IMR-90 (cell line): ENCODE results near the gene NUBPL. TPM values are rescaled to one million over a fixed set of nuclear protein-coding genes. Genes with fewer than 3 reads are reported as not detected.

Experiments
- ATAC-seq: fragments of 200-7000 bp; cut with Tn5 transposase; 2 replicates; pipeline ENCODE4 v1.9.1; 2020; ENCODE audit warnings: low read depth, mild to moderate bottlenecking, moderate library complexity
- BruUV-seq: library from RNA; stranded (reverse); fragments of 400-500 nt; replicated peaks from 2 replicates; lab custom pipeline; 2021; lab: Mats Ljungman, UMichigan
- CTCF ChIA-PET: fragments of 300-600 bp; formaldehyde crosslinking; extraction: SDS; loops from one replicate; lab custom pipeline; 2021; ENCODE audit warnings: antibody characterized with exemption; lab: Yijun Ruan, JAX
- POLR2A ChIA-PET: fragments of 300-600 bp; sonication (Branson Sonifier 250); formaldehyde crosslinking; loops from one replicate; lab custom pipeline; 2022; ENCODE audit warnings: antibody characterized with exemption; ENCODE audit not compliant: unreplicated experiment; lab: Charles Lee
- DNase-seq: peaks from one replicate; pipeline ENCODE4 v3.0.0; 2013
- H2AFZ ChIP-seq: replicated peaks from 2 replicates; pipeline ENCODE3; 2013; ENCODE audit warnings: low read length, mild to moderate bottlenecking; ENCODE audit not compliant: poor library complexity
- H2AK5ac ChIP-seq: 2 replicates; pipeline ENCODE4 v1.6.1; 2013; ENCODE audit warnings: low read depth, low read length, inconsistent platforms
- H2AK9ac ChIP-seq: replicated peaks from 2 replicates; pipeline ENCODE3; 2013; ENCODE audit warnings: mild to moderate bottlenecking, low read depth, low read length, moderate library complexity; ENCODE audit not compliant: poor library complexity
- H2BK120ac ChIP-seq: 2 replicates; pipeline ENCODE4 v1.6.1; 2013; ENCODE audit warnings: low read depth, low read length, inconsistent platforms
- H2BK15ac ChIP-seq: 3 replicates; pipeline ENCODE4 v1.6.1; 2013; ENCODE audit warnings: low read depth, low read length, inconsistent platforms
- H2BK20ac ChIP-seq: 2 replicates; pipeline ENCODE4 v1.6.1; 2013; ENCODE audit warnings: low read depth, mild to moderate bottlenecking, inconsistent platforms, low read length, moderate library complexity
- H2BK5ac ChIP-seq: 2 replicates; pipeline ENCODE4 v1.6.1; 2013; ENCODE audit warnings: mild to moderate bottlenecking, low read depth, low read length, inconsistent platforms; ENCODE audit not compliant: poor library complexity, severe bottlenecking
- H3K14ac ChIP-seq: replicated peaks from 2 replicates; pipeline ENCODE4 v1.6.1; 2013; ENCODE audit warnings: low read depth, low read length, inconsistent platforms
- H3K18ac ChIP-seq: 2 replicates; pipeline ENCODE4 v1.6.1; 2013; ENCODE audit warnings: low read depth, low read length, control low read depth
- H3K23ac ChIP-seq: 2 replicates; pipeline ENCODE4 v1.6.1; 2013; ENCODE audit warnings: low read depth, low read length, inconsistent platforms
- H3K27ac ChIP-seq: 2 replicates; pipeline ENCODE4 v1.5.1; 2013; ENCODE audit warnings: mild to moderate bottlenecking, control low read depth, low read length; ENCODE audit not compliant: insufficient read depth
- H3K27me3 ChIP-seq: 2 replicates; pipeline ENCODE4 v1.6.1; 2013; ENCODE audit warnings: low read length; ENCODE audit not compliant: control insufficient read depth, insufficient read depth
- H3K36me3 ChIP-seq: 2 replicates; pipeline ENCODE4 v1.6.1; 2013; ENCODE audit warnings: low read length, mixed read lengths; ENCODE audit not compliant: control insufficient read depth, insufficient read depth
- H3K4ac ChIP-seq: 2 replicates; pipeline ENCODE4 v1.6.1; 2013; ENCODE audit warnings: low read depth, low read length, inconsistent platforms
- H3K4me1 ChIP-seq: 2 replicates; pipeline ENCODE4 v1.6.1; 2013; ENCODE audit warnings: low read length, mixed read lengths; ENCODE audit not compliant: control insufficient read depth, insufficient read depth
- H3K4me2 ChIP-seq: 2 replicates; pipeline ENCODE4 v1.6.1; 2013; ENCODE audit warnings: low read depth, mild to moderate bottlenecking, control low read depth, low read length, moderate library complexity
- H3K4me3 ChIP-seq: 2 replicates; pipeline ENCODE4 v1.5.1; 2013; ENCODE audit warnings: low read depth, mild to moderate bottlenecking, control low read depth, low read length, moderate library complexity; ENCODE audit not compliant: insufficient read depth
- H3K56ac ChIP-seq: 2 replicates; pipeline ENCODE4 v1.6.1; 2013; ENCODE audit warnings: low read length, inconsistent platforms; ENCODE audit not compliant: insufficient read depth; ENCODE audit errors: extremely low read depth
- H3K79me1 ChIP-seq, 2 experiments: 2 replicates each; pipeline ENCODE4 v1.6.1; 2013; ENCODE audit warnings: low read length in 2 of 2, inconsistent platforms in 1 of 2, low read depth in 1 of 2
- H3K9ac ChIP-seq: 2 replicates; pipeline ENCODE4 v1.6.1; 2013; ENCODE audit warnings: low read depth, low read length, control low read depth
- H3K9me1 ChIP-seq: 2 replicates; pipeline ENCODE4 v1.6.1; 2013; ENCODE audit warnings: low read length, inconsistent platforms; ENCODE audit not compliant: insufficient read depth
- H3K9me3 ChIP-seq: 2 replicates; pipeline ENCODE4 v1.6.1; 2013; ENCODE audit warnings: low read length; ENCODE audit not compliant: control insufficient read depth, insufficient read depth
- H4K20me1 ChIP-seq: 2 replicates; pipeline ENCODE4 v1.6.1; 2013; ENCODE audit warnings: low read length, inconsistent platforms; ENCODE audit not compliant: insufficient read depth
- H4K5ac ChIP-seq: 2 replicates; pipeline ENCODE4 v1.6.1; 2013; ENCODE audit warnings: mild to moderate bottlenecking, low read depth, low read length, control low read depth
- H4K8ac ChIP-seq, 2 experiments: 2 replicates each; pipeline ENCODE4 v1.6.1; 2013; ENCODE audit warnings: low read depth in 2 of 2, low read length in 2 of 2, control low read depth in 1 of 2, inconsistent platforms in 1 of 2
- H4K91ac ChIP-seq: 2 replicates; pipeline ENCODE4 v1.6.1; 2013; ENCODE audit warnings: low read depth, low read length, inconsistent platforms; ENCODE audit not compliant: insufficient read depth
- CEBPB ChIP-seq: IDR thresholded peaks from 2 replicates; pipeline ENCODE4 v1.6.1; 2012; ENCODE audit warnings: low read depth, low read length, improper control_type of control experiment
- CHD1 ChIP-seq: IDR thresholded peaks from 2 replicates; pipeline ENCODE4 v1.6.1; 2012; ENCODE audit warnings: low read depth, low read length, improper control_type of control experiment
- FOS ChIP-seq: fragments of 150-350 bp; IDR thresholded peaks from 2 replicates; pipeline ENCODE4 v1.6.1; 2016; ENCODE audit warnings: low read depth, low read length
- MAFK ChIP-seq: IDR thresholded peaks from 2 replicates; pipeline ENCODE4 v1.6.1; 2012; ENCODE audit warnings: low read depth, low read length, improper control_type of control experiment
- MAZ ChIP-seq: IDR thresholded peaks from 2 replicates; pipeline ENCODE4 v1.6.1; 2012; ENCODE audit warnings: low read depth, mild to moderate bottlenecking, low read length, improper control_type of control experiment, moderate library complexity, borderline replicate concordance
- MXI1 ChIP-seq: IDR thresholded peaks from 2 replicates; pipeline ENCODE4 v1.6.1; 2012; ENCODE audit warnings: low read depth, mild to moderate bottlenecking, low read length, moderate library complexity, borderline replicate concordance
- RAD21 ChIP-seq: IDR thresholded peaks from 2 replicates; pipeline ENCODE4 v1.6.1; 2012; ENCODE audit warnings: low read length, improper control_type of control experiment
- RCOR1 ChIP-seq: IDR thresholded peaks from 2 replicates; pipeline ENCODE4 v1.6.1; 2012; ENCODE audit warnings: mild to moderate bottlenecking, low read length, improper control_type of control experiment; ENCODE audit not compliant: insufficient replicate concordance
- WGBS, 2 experiments: methylation state at CpG; one replicate each; pipeline versions ENCODE4 v1.1.5 to v1.1.7; 2013; ENCODE audit warnings: missing lambda C conversion rate in 2 of 2; ENCODE audit not compliant: insufficient read length in 1 of 2; ENCODE audit errors: extremely low coverage in 2 of 2; 5-methylcytosine and 5-hydroxymethylcytosine counted together
- dilution Hi-C: fragments of 300-500 bp; cut with HindIII; formaldehyde crosslinking; loops from one replicate; pipeline ENCODE4 v1.14.3; 2018; ENCODE audit warnings: low sequenced_read_pairs; ENCODE audit not compliant: unreplicated experiment
- in situ Hi-C: fragments of 300-500 bp; cut with MboI; formaldehyde crosslinking; loops from 3 replicates; pipeline ENCODE4 v1.14.3; 2019; ENCODE audit warnings: low sequenced_read_pairs, inconsistent platforms, mixed read lengths
- intact Hi-C: fragments of 100-400 bp; cut with micrococcal nuclease; formaldehyde crosslinking; loops from 2 replicates; pipeline ENCODE4 v1.10.0; 2022
- polyA plus RNA-seq, 3 experiments: library from polyadenylated mRNA; depleted of rRNA; stranded (reverse); fragments of >200 nt; gene quantifications; 2 replicates each; pipeline ENCODE4 v1.2.3, GENCODE V29; 2012; ENCODE audit warnings: low replicate concordance in 1 of 3
- total RNA-seq: library from RNA; depleted of rRNA; stranded (reverse); fragments of >200 nt; gene quantifications from 2 replicates; pipeline ENCODE4 v1.2.3, GENCODE V29; 2012
- TF ChIP-seq, protein P1 (sequence below): fragments of 150-350 bp; IDR thresholded peaks from 2 replicates; pipeline ENCODE4 v1.6.1; 2017; ENCODE audit warnings: mild to moderate bottlenecking, antibody characterized with exemption, low read length, low read depth
- TF ChIP-seq, protein P2 (sequence below): fragments of 150-350 bp; IDR thresholded peaks from 2 replicates; pipeline ENCODE4 v1.6.1; 2016; ENCODE audit warnings: low read depth, mild to moderate bottlenecking, low read length, moderate library complexity, borderline replicate concordance

Gene NUBPL
- total and polyA plus RNA-seq, 2 of the 4 experiments (the other 2 are of a cell fraction), result 5.4 to 11.5 TPM

DNA sequence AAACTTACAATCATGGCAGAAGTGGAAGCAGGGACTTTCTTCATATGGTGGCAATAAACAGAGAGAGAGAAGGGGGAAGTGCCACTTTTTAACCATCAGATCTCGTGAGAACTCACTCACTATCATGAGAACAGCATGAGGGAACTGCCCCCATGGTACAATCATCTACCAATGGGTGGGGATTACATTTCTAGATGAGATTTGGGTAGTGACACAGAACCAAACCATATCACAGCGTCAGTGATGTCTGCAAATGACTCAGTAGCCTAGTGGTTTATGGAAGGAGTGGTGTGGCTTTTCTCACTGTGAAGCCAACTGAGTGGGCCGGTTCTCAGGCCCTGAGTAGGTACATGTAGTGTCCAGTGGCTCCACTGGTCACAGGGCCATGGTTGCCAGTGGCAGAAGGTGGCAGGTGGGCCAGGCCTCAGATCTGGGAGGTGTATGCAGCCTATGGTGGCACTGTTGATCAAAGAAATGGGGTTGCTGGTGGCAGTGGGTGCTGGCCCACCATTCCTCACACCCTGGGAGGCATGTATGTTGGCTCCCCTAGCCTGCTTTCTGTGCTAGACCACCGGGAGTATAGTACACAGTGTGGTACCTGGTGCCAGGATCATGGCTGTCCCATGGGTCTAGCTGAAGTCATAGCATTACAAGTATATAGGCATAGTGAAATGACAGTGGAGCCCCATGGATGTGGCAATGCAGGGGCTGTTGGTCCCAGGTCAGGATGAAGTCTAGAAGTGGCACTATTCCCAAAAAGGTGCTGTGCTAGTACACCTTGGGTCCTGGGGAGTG is 191.9 kb downstream of the NUBPL start:
- Histone ChIP-seq H3K27me3 (no peaks in the 10 kb centered on the region), H2AK5ac (no peak overlapping the region), H4K91ac (no peak overlapping the region), H2AK9ac (no peak overlapping the region), H2BK15ac (no peak overlapping the region), H3K4me3 (no peak overlapping the region), H3K4ac (no peak overlapping the region), H4K5ac (no peak overlapping the region), H3K4me2 (no peak overlapping the region), H3K27ac (no peak overlapping the region), H3K36me3 (no peaks in the 10 kb centered on the region), H3K9me3 (no peaks in the 10 kb centered on the region; the same call in 1 of the 2 replicates), H3K79me1 (no peaks in the 10 kb centered on the region), H3K56ac (no peak overlapping the region), H4K8ac (no peak overlapping the region), H3K14ac (no peak overlapping the region), H4K20me1 (no peaks in the 10 kb centered on the region), H2BK120ac (no peak overlapping the region), H3K9me1 (no peaks in the 10 kb centered on the region), H3K9ac (no peak overlapping the region), H3K23ac (no peak overlapping the region), H2BK5ac (no peak overlapping the region), H3K18ac (no peak overlapping the region), H2AFZ (no peak overlapping the region), H3K4me1 (no peaks in the 10 kb centered on the region), H2BK20ac (no peak overlapping the region)
- ChIA-PET POLR2A (no interaction called here), CTCF (no interaction called here)
- no peak for DNase-seq
- no TSS peak for BruUV-seq
- WGBS, 2 experiments, result no CpG with 5 or more reads among the region's 4 CpGs
- intact Hi-C loops (no loop called here), dilution Hi-C loops (no loop called here), in situ Hi-C loops (no loop called here)
- no peak for ATAC-seq
- TF ChIP-seq MAZ, result no peak
- TF ChIP-seq, protein P1, sequence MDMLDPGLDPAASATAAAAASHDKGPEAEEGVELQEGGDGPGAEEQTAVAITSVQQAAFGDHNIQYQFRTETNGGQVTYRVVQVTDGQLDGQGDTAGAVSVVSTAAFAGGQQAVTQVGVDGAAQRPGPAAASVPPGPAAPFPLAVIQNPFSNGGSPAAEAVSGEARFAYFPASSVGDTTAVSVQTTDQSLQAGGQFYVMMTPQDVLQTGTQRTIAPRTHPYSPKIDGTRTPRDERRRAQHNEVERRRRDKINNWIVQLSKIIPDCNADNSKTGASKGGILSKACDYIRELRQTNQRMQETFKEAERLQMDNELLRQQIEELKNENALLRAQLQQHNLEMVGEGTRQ, result no peak
- no peak for TF ChIP-seq RCOR1
- TF ChIP-seq MXI1, result no peak
- no peak for TF ChIP-seq RAD21
- TF ChIP-seq, protein P2, sequence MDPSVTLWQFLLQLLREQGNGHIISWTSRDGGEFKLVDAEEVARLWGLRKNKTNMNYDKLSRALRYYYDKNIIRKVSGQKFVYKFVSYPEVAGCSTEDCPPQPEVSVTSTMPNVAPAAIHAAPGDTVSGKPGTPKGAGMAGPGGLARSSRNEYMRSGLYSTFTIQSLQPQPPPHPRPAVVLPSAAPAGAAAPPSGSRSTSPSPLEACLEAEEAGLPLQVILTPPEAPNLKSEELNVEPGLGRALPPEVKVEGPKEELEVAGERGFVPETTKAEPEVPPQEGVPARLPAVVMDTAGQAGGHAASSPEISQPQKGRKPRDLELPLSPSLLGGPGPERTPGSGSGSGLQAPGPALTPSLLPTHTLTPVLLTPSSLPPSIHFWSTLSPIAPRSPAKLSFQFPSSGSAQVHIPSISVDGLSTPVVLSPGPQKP, result no peak
- no peak for TF ChIP-seq FOS
- TF ChIP-seq CHD1, result no peak
- TF ChIP-seq MAFK, result no peak
- TF ChIP-seq CEBPB, result no peak
